Dermis blood vessel endothelial cell (primary cell): Measurements from ENCODE around the gene POGK. TPM values are rescaled to one million over a fixed set of nuclear protein-coding genes. Genes with fewer than 3 reads are reported as not detected.
"Not testable (repeated sequence)": the region's sequence is repeated elsewhere in the genome, so short reads cannot be mapped to it uniquely, and the experiment has no call there.

ENCODE experiments used
- DNase-seq: peaks from one replicate; pipeline ENCODE4 v3.0.0; 2010
- total RNA-seq: library from RNA; depleted of rRNA; stranded (reverse); fragments of >200 nt; gene quantifications from 2 replicates; pipeline ENCODE4 v1.2.3, GENCODE V29; 2014

POGK gene
- total RNA-seq, 1 donor from 2014 or later, result 25.5 TPM

- no peak for DNase-seq
These were observed 18.7 kb downstream of the POGK start for GRCh38 chr1:166857995-166858394.

DNA sequence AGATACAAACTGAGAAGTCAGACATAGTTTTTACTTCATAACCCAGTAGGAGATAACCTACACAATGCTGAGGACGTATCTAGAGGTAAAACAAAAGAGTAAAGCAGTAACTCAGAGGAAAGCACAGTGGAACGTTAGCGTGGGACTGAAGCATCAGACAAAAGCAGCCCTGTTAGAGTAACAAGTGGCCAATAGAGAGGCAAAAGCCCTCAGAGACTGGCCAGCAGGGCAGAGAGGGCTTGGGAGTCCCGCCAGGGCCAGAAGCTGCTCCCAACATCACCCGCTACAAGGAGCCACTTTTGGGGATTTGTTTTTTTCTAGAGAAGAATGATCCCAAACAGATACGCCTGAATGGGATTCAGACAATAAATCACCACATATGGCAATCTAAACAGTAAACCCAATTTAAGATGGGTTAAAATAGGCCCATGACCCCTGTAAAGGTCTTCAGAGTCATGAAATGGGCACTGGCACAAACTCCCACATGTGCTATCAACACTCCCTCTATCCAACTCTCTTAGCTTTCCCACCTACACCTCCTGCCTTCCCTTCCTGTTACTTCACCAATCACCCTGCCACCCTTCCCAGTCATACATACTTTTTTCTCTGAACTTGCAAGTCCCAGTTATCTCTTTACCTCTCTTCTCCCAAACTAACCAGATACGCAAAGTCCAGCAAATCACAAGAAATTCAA, 19.6 kb downstream of the POGK start:
- no peak for DNase-seq

DNA sequence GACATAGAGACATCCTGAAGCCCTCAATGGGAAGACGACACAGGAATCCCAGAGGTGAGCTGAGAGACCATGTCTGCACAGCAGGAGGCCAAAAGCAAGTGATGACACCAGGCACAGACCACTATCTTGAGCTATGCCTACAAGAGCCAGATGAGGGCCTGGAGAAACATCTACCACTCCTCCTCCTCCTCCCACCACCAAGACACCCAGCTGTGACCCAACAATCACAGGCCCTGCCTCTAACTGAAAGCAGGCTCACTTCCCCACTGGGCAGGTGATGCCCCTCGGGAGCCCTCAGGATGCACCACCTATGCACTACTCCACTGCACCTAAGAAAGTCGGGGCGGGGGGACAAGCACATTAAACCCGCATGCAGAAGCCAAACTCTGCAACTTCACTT, 20.3 kb downstream of the POGK start:
- DNase-seq, result no peak

- DNase-seq, result no peak
These were observed 26.7 kb downstream of the POGK start for GRCh38 chr1:166865926-166866325.

DNA sequence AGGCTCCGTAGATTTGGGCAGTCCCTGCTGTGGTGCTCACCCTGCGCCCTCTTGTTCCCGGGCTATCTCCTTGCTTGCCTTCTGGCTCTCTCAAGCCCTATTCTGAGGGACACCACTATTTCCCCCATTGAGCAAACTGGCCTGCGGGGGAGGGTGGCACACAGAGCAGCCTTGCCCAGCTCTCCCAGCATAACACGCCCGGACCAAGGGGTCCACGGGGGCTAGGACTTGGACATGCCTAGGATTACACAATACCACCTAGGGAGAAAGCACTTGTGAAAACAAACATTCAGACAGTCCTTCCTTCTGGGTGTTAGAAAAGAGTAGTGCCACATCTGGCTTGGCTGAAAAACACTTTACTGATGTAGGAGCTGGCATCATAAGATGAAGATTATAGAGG, 29.4 kb downstream of the POGK start:
- no peak for DNase-seq

DNA sequence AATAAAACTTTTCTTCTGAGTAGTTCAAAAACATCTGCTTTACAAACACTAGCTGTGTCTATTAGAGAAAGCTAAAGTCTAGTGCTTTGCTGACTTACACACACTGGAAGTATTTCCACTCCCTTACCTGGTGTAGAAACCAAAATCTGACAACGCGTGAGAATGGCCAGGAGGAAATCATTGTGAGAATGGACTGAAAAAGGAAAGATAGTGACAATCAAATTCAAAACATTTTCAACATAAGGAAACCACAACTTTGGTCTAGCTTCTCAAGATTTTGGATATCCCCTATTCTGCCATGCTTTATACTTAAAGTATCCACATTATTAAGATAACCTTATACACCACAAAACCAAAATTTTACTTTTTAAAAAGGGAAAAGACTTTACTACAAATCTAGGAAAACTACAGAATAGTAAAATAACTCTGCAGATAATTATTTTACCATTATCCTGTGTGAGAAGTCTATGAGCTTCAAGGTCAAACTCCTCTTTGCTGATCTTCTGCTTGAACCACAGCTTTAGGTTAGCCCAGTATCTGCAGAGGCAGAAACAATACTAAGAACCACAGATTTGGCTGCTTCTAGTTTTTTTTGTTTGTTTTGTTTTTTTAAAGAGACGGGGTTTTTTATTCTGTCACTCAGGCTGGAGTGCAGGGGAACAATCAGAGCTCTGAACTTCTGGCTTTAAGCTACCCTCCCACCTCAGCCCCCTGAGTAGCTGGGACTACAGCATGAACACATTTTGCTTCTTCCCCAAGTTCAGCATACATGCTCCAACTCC, 30.2 kb downstream of the POGK start:
- DNase-seq, result no peak

GRCh38 chr1:166870584-166870983, 31.3 kb downstream of the POGK start:
- no peak for DNase-seq

DNA sequence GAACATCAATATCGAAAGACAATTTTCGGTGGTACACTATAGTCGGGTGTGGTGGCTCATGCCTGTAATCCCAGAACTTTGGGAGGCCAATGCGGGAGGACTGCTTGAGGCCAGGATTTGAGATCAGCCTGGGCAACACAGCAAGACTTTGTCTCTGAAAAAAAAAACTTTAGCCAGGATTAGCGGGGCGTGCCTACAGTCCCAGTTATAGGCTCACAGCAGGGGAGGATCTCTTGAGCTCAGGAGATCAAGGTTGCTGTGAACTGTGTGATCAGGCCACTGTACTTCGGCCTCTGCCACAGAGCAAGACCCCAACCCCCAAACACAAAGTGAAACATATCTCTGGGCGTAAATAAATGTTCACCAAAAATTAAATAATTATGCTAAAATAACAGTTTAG, 35.2 kb downstream of the POGK start:
- DNase-seq, result no peak

DNA sequence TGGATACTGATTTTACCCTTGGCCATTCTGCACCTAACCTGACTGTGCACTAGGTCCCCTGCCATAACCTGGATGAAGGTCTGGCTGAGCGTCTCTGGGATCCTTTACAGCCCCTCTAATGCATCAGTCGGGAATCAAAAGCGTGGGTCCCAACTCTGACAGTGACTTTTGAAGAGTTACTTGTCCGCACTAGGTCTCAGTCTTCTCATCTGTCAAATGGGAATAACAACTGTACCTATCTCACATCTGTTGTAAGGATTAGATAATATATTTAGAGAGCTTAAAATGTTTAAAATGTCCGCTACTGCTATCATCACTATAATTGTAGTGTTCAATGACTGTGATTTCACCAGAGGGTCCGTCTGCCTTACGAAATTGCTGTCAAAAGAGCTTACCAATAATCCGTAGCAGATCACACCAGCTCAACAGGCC, 36.0 kb downstream of the POGK start:
- no peak for DNase-seq

DNA sequence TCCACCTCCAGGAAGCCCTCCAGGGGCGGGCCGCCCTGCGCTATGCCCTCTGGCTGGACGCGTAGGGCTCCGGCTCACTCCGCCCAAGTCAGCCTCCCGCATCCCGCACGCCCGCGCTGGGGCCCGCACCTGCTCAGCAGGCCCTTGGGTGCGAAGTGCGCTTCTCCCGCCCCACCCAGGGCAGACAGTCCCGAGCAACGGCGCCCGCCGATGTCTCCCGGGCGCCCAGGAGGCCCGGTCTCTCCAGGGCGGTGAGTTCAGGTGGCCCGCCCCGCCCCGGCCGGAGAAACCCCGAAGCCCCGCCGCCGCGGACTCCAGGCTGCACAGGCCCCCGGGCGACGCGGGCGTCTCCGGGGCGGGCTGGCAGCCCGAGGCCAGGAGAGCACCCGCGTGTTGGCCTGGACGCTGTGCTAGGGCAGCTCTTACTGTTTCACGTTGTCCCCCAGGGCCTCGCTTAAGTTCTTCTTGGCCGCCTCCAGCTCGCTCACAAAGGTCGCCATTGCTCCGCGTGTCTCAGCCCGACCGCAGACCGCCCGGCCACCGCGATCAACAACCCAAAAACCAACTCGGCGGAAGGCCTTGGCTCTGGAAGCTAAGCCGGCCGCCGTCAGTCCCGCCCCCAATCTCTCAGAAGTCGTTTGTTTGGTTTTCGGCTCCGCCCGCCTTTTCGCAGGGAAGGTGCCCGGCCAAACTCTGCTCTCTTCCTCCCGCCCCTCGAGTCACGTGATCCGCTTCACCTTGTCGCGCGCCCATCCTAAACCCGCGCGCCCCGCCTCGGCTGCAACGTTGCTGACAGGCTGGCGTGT, 36.7 kb downstream of the POGK start, which contains the start of gene TADA1:
TSS of gene TADA1 (minus strand) at position 531 of the 806 bp plus-strand sequence. CDS start at position 500, 31 bp downstream.
- DNase-seq, result peak; percentile 99

DNA sequence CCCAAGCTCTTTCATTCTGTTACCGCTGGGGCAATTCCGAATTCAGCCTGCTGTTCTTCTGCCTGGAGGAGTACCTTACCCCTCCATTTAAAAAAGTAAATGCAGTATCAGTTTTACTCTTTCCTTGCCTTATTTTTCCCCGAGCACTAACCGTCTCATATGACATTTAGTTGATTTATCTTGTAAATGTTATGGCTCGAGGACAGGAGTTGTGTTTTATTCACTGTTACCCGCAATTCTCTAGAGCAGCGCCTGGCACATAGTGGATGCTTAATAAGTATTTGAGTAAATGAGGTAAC, 37.2 kb downstream of the POGK start:
- no peak for DNase-seq

- not testable (repeated sequence) for DNase-seq
These were observed 39.1 kb downstream of the POGK start for GRCh38 chr1:166878173-166878917.

GRCh38 chr1:166882893-166883292, 43.6 kb downstream of the POGK start:
- no peak for DNase-seq

DNA sequence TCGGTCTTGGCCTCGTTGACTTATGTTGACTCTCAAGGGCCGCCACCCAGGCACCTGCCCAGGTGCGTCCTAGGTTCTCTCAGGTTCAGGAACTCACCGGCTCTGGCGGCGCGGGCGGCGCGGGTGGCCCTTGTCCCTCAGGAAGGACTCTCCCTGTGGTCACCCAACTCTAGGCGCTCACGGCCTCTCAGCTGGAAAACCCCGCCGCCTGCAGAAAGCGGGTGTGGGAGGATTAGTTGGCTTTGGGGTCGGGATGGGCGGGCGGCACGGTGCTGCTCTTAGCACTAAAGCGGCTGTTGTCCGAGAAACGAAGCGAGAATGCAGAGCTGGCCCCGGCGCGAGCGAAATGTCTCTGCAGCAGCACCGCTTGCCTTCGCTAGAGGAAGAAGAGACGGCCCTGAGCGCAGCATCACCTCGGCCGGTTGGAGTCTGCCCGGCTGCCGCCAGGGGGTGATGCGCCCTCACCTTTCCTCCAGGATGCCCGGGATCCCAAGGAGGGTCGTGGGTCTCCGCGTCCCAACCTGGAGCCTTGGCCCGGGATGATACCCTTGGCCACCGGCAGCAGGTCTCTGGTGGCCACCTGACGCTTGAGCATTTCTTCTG, 44.9 kb downstream of the POGK start:
- DNase-seq, result peak; percentile 28

GRCh38 chr1:166884971-166885370, 45.7 kb downstream of the POGK start:
- DNase-seq, result no peak

GRCh38 chr1:166888373-166889111, 49.3 kb downstream of the POGK start:
- DNase-seq, result no peak

GRCh38 chr1:166889776-166890175, 50.5 kb downstream of the POGK start:
- DNase-seq, result no peak

GRCh38 chr1:166895766-166896165, 56.5 kb downstream of the POGK start:
- DNase-seq, result no peak

DNA sequence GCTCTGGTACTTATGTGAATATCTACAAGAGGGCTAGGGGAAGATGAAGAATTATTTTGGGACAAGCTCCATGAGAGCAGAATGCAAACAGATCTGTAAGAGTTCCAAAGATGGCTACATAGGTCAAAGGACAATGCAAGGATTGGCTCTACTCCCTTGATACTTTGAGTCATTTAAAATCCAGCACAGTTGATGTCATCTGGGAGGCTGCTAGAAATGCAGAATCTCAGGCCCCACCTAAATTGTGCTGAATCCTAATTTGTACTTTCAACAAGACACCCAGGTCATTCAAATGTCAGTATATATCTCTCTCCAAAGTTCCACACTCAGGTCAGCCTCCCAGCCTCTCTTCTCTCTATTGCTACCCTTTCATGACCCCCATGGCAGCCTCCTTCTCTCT, 60.5 kb downstream of the POGK start:
- DNase-seq, result no peak

DNA sequence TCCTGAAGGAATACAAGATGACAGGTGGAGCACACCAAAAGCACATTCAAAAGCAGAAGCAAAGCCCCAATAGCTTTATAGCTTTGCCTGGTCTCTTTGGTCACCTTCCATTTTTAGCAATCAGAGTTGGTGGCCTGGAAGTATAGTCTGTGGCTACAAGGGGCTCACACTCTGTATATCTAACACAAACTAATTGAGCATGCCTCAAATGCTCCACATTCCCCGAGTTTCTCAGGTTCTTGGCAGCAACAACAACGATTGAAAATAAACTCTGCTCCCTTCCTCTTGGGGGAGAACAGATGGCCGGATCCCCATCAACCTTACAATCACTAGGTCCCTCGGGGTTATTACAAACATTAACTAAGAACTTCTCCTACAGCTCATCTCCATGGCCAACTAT, 61.7 kb downstream of the POGK start:
- DNase-seq, result no peak

DNA sequence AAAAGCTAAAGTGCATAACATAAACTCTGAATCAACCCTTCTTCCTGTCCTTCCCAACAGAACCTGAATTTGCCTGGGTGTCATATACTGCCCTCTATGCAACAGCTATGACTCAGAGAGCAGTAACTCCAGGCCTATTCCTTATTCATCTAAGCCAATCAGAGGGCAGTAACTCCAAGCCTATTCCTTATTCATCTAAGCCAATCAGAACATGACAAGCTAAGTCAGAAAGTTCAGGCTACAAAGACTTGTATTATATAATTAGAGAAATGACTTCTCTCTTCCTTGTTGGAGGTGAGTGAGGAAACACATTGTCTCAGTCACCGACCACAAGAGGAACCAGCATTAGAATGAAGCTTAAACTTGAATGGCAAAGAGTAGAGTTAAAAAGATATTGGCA, 63.0 kb downstream of the POGK start:
- no peak for DNase-seq

GRCh38 chr1:166903232-166903631, 64.0 kb downstream of the POGK start:
- DNase-seq, result no peak
